ENCODE measurements around the gene GMCL1. TPM values are rescaled to one million over a fixed set of nuclear protein-coding genes. Genes with fewer than 3 reads are reported as not detected.

Gene GMCL1
- total and polyA plus RNA-seq, 2 of the 13 experiments (the other 11 are each of a cell fraction or from before 2014, with no cell fraction given), result 18.7 to 24.0 TPM

DNA sequence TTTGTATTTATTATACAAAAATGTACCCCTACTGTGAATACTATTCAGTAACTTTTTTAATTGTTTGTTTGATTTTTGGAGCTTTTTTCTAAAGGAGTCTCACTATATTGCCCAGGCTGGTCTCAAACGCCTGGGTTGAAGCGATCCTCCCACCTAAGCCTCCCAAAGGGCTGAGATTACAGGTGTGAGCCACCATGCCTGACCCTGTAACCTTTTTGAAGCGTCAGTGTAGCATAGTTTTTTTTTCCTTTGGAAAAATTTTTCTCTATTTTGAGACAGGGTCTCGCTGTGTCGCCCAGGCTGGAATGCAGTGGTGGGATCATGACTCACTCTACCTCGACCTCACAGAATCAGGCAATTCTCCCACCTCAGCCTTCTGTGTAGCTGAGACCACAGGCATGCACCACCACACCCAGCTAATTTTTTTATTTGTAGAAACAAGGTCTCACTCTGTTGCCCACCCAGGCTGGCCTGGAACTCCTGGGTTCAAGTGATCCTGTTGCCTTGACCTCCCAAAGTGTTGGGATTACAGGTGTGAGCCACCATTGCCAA, 2.0 kb downstream of the GMCL1 start:
- ATAC-seq (no peak), DNase-seq (ENCODE audit: low spot score) (peak; percentile 21), FAIRE-seq (no peak)
- H3K79me2 ChIP-seq (ENCODE audit: insufficient read depth, low read length), result peaks cover 67% of the 10 kb centered on the region
- no peaks in the 10 kb centered on the region; a peak in 1 of 5 replicates for H3K27me3 ChIP-seq (ENCODE audit: control insufficient read depth in 1 of 2, insufficient read depth in 2 of 2, low read length in 2 of 2)
- H3K4me2 ChIP-seq (ENCODE audit: low read depth, low read length), result peak overlapping the region; percentile 69
- H3K36me3 ChIP-seq (replicated peaks in 1 of 2; ENCODE audit: control insufficient read depth in 1 of 2, insufficient read depth in 2 of 2, low read length in 2 of 2), result peaks cover 0 to 9% of the 10 kb centered on the region in 2 experiments; a peak in 3 of 5 replicates
- TF ChIP-seq KMT2A (CRISPR knock-in tag; IDR thresholded peaks at IDR 0.05) (no peak), ZNF121 (CRISPR knock-in tag; IDR thresholded peaks at IDR 0.05) (peak; percentile 85), ELF4 (CRISPR knock-in tag; IDR thresholded peaks at IDR 0.05; ENCODE audit: borderline replicate concordance) (0 out of 2 replicates have a peak, but pooled peaks have one; percentile 15), BORCS8-MEF2B (CRISPR knock-in tag; IDR thresholded peaks at IDR 0.05) (0 out of 2 replicates have a peak, but pooled peaks have one; percentile 33), SPEN (CRISPR knock-in tag; IDR thresholded peaks at IDR 0.05; ENCODE audit: low read depth) (0 out of 2 replicates have a peak, but pooled peaks have one; percentile 15)
- TF ChIP-seq, protein P1, sequence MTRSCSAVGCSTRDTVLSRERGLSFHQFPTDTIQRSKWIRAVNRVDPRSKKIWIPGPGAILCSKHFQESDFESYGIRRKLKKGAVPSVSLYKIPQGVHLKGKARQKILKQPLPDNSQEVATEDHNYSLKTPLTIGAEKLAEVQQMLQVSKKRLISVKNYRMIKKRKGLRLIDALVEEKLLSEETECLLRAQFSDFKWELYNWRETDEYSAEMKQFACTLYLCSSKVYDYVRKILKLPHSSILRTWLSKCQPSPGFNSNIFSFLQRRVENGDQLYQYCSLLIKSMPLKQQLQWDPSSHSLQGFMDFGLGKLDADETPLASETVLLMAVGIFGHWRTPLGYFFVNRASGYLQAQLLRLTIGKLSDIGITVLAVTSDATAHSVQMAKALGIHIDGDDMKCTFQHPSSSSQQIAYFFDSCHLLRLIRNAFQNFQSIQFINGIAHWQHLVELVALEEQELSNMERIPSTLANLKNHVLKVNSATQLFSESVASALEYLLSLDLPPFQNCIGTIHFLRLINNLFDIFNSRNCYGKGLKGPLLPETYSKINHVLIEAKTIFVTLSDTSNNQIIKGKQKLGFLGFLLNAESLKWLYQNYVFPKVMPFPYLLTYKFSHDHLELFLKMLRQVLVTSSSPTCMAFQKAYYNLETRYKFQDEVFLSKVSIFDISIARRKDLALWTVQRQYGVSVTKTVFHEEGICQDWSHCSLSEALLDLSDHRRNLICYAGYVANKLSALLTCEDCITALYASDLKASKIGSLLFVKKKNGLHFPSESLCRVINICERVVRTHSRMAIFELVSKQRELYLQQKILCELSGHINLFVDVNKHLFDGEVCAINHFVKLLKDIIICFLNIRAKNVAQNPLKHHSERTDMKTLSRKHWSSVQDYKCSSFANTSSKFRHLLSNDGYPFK (CRISPR knock-in tag; IDR thresholded peaks at IDR 0.05; ENCODE audit: borderline replicate concordance), result no peak
- peaks cover 5% of the 10 kb centered on the region; the same call in 1 of the 2 replicates for H4K20me1 ChIP-seq (ENCODE audit: insufficient read depth, low read length)
- peak overlapping the region in 2 of 3 experiments; percentile 82 to 93; a peak in 4 of 6 replicates for H3K4me3 ChIP-seq (replicated peaks in 1 of 3; ENCODE audit: insufficient read depth in 1 of 3, low read depth in 2 of 3, low read length in 3 of 3)
- H3K4me1 ChIP-seq (ENCODE audit: insufficient read depth, low read length), result peaks cover 74% of the 10 kb centered on the region
- H2AFZ ChIP-seq (ENCODE audit: low read length), result no peak overlapping the region
- H3K27ac ChIP-seq (ENCODE audit: extremely low read length, insufficient read depth, low read length), result no peak overlapping the region
- WGBS (ENCODE audit: low lambda C conversion rate), result 89% methylated on average over 6 of the region's 6 CpGs
- H3K9me3 ChIP-seq (ENCODE audit: low read length), result no peaks in the 10 kb centered on the region
- POLR2A ChIA-PET, result no interaction called here
- no TSS peak for BruUV-seq (replicated peaks)
- intact Hi-C loops (cut with micrococcal nuclease; ENCODE audit: unreplicated experiment), result no loop called here
- in situ Hi-C loops (cut with HindIII; ENCODE audit: extremely low pct_ligation_motif_present, low pct_unique_long_range_greater_than_20kb), result no loop called here
- peak overlapping the region; percentile 93; the same call in 1 of the 2 replicates for H3K9ac ChIP-seq (ENCODE audit: insufficient read depth, low read depth, low read length)
- CTCF ChIA-PET (ENCODE audit: low intra/inter-chr PET ratio, low total read pairs), result no interaction called here
